Type B pancreatic cell (in vitro differentiated cells): ENCODE data around the gene PCDHGA2. TPM values are rescaled to one million over a fixed set of nuclear protein-coding genes. Genes with fewer than 3 reads are reported as not detected.
"Not testable (repeated sequence)": the region's sequence is repeated elsewhere in the genome, so short reads cannot be mapped to it uniquely, and the experiment has no call there.

ENCODE experiments used
- DNase-seq: peaks from one replicate; pipeline ENCODE4 v3.0.0; 2021; ENCODE audit warnings: mixed read lengths; ENCODE audit not compliant: unreplicated experiment; ENCODE audit errors: extremely low spot score
- H3K27ac Mint-ChIP-seq: 2 replicates; pipeline ENCODE4 v1.8.0; 2021; ENCODE audit warnings: mild to moderate bottlenecking, mixed read lengths
- H3K27me3 Mint-ChIP-seq: 2 replicates; pipeline ENCODE4 v1.8.0; 2021; ENCODE audit warnings: mixed read lengths
- H3K36me3 Mint-ChIP-seq: 2 replicates; pipeline ENCODE4 v1.8.0; 2021; ENCODE audit warnings: mixed read lengths
- H3K4me1 Mint-ChIP-seq: one replicate; pipeline ENCODE4 v1.8.0; 2021; ENCODE audit warnings: mixed read lengths; ENCODE audit not compliant: unreplicated experiment
- H3K4me3 Mint-ChIP-seq: 2 replicates; pipeline ENCODE4 v1.8.0; 2021; ENCODE audit warnings: mild to moderate bottlenecking, mixed read lengths
- H3K9me3 Mint-ChIP-seq: 2 replicates; pipeline ENCODE4 v1.8.0; 2021; ENCODE audit warnings: mixed read lengths
- CTCF ChIP-seq: fragments of 200-600 bp; sonication (generic); conservative IDR thresholded peaks from 2 replicates; pipeline ENCODE4 v1.5.0; 2021; ENCODE audit warnings: antibody characterized with exemption, mild to moderate bottlenecking
- total RNA-seq: library from RNA; stranded (reverse); gene quantifications from 2 replicates; pipeline ENCODE4 v1.2.1, GENCODE V29; 2021; ENCODE audit warnings: low replicate concordance

Gene PCDHGA2
- total RNA-seq, 1 donor from 2014 or later: 0.17 TPM

GRCh38 chr5:141328231-141328630, 10.3 kb upstream of the PCDHGA2 start:
- no peak for DNase-seq
- Mint-ChIP-seq H3K9me3 (peaks cover 10% of the 10 kb centered on the region), H3K27ac (no peak overlapping the region), H3K4me3 (no peak overlapping the region), H3K27me3 (no peaks in the 10 kb centered on the region), H3K4me1 (no peaks in the 10 kb centered on the region), H3K36me3 (peaks cover 5% of the 10 kb centered on the region)
- no peak for TF ChIP-seq CTCF

GRCh38 chr5:141330299-141331080, 8.1 kb upstream of the PCDHGA2 start, which contains the start of gene PCDHGA1:
Gene PCDHGA1, plus strand, starts transcription at chr5:141330514.
- no peaks in the 10 kb centered on the region for H3K27me3 Mint-ChIP-seq

GRCh38 chr5:141332571-141332970, 6.0 kb upstream of the PCDHGA2 start:
- not testable (repeated sequence) for H3K36me3 Mint-ChIP-seq, H3K4me3 Mint-ChIP-seq, DNase-seq, H3K9me3 Mint-ChIP-seq, H3K4me1 Mint-ChIP-seq, H3K27ac Mint-ChIP-seq, H3K27me3 Mint-ChIP-seq

More at GRCh38 chr5:141330299-141331080, 8.1 kb upstream of the PCDHGA2 start, which contains the start of gene PCDHGA1:
- no peak within 1 kb of the TSS for H3K4me3 Mint-ChIP-seq
- no peaks in the 10 kb centered on the region for H3K4me1 Mint-ChIP-seq
- H3K36me3 Mint-ChIP-seq: peaks cover 5% of the 10 kb centered on the region
- H3K27ac Mint-ChIP-seq: no peak within 1 kb of the TSS
- peaks cover 10% of the 10 kb centered on the region for H3K9me3 Mint-ChIP-seq
- TF ChIP-seq CTCF: peak; percentile 39
- DNase-seq: no peak

GRCh38 chr5:141340781-141341354, 2.3 kb downstream of the PCDHGA2 start:
- not testable (repeated sequence) for DNase-seq, H3K4me3 Mint-ChIP-seq, H3K36me3 Mint-ChIP-seq, H3K4me1 Mint-ChIP-seq, H3K27me3 Mint-ChIP-seq, H3K27ac Mint-ChIP-seq
- peaks cover 16% of the 10 kb centered on the region for H3K9me3 Mint-ChIP-seq

- H3K9me3 Mint-ChIP-seq: peaks cover 21% of the 10 kb centered on the region
- no peak overlapping the region for H3K27ac Mint-ChIP-seq
- no peak for TF ChIP-seq CTCF
- no peaks in the 10 kb centered on the region for H3K4me1 Mint-ChIP-seq
- no peak overlapping the region for H3K4me3 Mint-ChIP-seq
- H3K36me3 Mint-ChIP-seq: no peaks in the 10 kb centered on the region
- no peak for DNase-seq
- H3K27me3 Mint-ChIP-seq: no peaks in the 10 kb centered on the region
These were observed 4.2 kb downstream of the PCDHGA2 start for GRCh38 chr5:141342773-141343172.

GRCh38 chr5:141343242-141343952, 4.8 kb downstream of the PCDHGA2 start, which contains the start of gene PCDHGA3:
Gene PCDHGA3, plus strand, starts transcription at chr5:141343829. Its CDS starts 205 bp downstream, at chr5:141344034.
- DNase-seq: no peak
- no peaks in the 10 kb centered on the region for H3K27me3 Mint-ChIP-seq
- H3K36me3 Mint-ChIP-seq: no peaks in the 10 kb centered on the region
- TF ChIP-seq CTCF: peak; percentile 39
- no peaks in the 10 kb centered on the region for H3K4me1 Mint-ChIP-seq
- H3K9me3 Mint-ChIP-seq: peaks cover 16% of the 10 kb centered on the region
- H3K27ac Mint-ChIP-seq: no peak within 1 kb of the TSS
- H3K4me3 Mint-ChIP-seq: peak within 1 kb of the TSS; percentile 84
